Activated T-cell treated with anti-CD3 and anti-CD28 coated beads for 24 hours (primary cell): Measurements from ENCODE around the gene DEFB121.

Experiments
- DNase-seq: peaks from one replicate; pipeline ENCODE4 v3.0.0-alpha.2; 2020; ENCODE audit warnings: low read depth

Gene DEFB121

DNA sequence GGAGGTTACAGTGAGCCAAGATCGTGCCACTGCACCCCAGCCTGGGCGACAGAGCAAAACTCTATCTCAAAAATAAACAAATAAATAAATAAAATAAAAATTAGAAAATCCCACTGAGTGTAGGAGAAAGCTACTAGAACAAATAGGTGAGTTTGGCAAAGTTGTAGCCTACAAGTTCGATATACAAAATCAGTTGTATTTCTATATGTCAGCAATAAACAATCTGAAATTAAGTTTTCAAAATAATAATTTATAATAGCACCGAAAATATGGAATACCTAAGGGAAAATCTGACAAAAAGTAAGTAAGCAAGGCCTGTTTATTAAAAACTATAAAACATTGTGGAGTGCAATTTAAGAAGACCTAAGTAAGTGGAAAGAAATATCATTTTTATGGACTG is 42.7 kb downstream of the DEFB121 start:
- DNase-seq, result no peak

DNA sequence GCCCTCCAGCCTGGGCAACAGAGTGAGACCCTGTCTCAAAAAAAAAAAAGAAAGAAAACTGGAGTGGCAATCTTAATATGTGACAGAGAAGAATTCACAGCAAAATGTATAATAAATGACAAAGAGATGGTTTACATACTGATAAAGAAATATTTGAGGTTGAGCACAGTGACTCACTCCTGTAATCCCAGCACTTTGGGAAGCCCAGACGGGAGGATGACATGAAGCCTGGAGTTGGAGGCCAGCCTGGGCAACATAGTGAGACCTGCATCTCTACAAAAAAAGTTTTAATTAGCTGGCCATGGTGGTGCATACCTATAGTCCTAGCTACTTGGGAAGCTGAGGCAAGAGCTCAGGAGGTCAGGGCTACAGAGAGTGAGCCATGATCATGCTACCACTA is 50.0 kb downstream of the DEFB121 start:
- no peak for DNase-seq
